GM12865 (cell line): ENCODE measurements around the gene PRKAB2.

ENCODE experiments used
- DNase-seq: peaks from one replicate; pipeline ENCODE4 v3.0.0; 2010; ENCODE audit warnings: low read depth
- H3K4me3 ChIP-seq: 2 replicates; pipeline ENCODE4 v1.5.1; 2011; ENCODE audit warnings: mild to moderate bottlenecking, low read depth, low read length, control low read depth
- TF ChIP-seq, protein P1 (sequence below): IDR thresholded peaks from 2 replicates; pipeline ENCODE4 v1.5.1; 2011; ENCODE audit warnings: low read length, control low read depth, low read depth, inconsistent platforms; ENCODE audit not compliant: insufficient read depth; ENCODE audit errors: missing control alignments

Gene PRKAB2

GRCh38 chr1:147214325-147214724 is 42.1 kb upstream of the PRKAB2 start:
- no peak for DNase-seq
- no peak overlapping the region for H3K4me3 ChIP-seq
- TF ChIP-seq, protein P1, sequence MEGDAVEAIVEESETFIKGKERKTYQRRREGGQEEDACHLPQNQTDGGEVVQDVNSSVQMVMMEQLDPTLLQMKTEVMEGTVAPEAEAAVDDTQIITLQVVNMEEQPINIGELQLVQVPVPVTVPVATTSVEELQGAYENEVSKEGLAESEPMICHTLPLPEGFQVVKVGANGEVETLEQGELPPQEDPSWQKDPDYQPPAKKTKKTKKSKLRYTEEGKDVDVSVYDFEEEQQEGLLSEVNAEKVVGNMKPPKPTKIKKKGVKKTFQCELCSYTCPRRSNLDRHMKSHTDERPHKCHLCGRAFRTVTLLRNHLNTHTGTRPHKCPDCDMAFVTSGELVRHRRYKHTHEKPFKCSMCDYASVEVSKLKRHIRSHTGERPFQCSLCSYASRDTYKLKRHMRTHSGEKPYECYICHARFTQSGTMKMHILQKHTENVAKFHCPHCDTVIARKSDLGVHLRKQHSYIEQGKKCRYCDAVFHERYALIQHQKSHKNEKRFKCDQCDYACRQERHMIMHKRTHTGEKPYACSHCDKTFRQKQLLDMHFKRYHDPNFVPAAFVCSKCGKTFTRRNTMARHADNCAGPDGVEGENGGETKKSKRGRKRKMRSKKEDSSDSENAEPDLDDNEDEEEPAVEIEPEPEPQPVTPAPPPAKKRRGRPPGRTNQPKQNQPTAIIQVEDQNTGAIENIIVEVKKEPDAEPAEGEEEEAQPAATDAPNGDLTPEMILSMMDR = no peak

DNA sequence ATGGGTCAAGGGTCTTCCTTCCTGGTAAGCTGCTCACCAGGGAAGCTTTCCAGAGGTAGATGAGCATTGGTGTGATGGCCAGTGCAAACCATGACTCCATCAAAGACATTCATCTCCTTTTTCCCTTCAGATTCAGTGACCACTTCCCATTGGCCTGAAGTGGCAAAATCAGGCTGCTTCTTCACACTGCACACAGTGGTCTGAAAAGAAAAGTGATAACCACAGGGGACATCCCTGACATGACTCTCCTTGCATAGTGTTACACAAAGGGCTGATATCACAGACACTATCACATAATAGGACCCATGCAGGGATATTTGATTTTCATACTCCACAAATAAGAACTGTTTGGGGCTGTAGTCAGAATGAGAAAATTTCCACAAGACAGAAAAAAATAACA is 41.0 kb upstream of the PRKAB2 start:
- TF ChIP-seq, protein P1 = no peak
- H3K4me3 ChIP-seq = no peak overlapping the region
- DNase-seq = no peak

DNA sequence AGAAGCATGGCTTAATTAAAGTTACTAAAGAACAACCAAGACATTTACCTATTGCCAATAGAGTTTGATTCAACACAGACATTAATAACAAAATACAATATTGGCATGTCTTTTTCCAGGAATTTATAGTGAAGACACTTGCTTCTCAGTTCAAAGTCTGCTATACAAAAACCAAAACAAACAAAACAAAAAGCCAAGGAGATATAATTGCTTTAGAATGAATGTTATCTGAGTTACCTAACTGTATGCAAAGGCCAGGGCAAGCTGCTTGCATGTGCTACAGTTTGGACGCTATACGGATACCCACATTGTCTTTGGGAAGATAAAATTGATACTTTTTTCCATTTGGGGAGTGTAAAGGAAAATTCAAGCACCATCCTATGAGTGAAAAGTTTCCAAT is 39.3 kb upstream of the PRKAB2 start:
- DNase-seq = no peak
- H3K4me3 ChIP-seq = no peak overlapping the region

DNA sequence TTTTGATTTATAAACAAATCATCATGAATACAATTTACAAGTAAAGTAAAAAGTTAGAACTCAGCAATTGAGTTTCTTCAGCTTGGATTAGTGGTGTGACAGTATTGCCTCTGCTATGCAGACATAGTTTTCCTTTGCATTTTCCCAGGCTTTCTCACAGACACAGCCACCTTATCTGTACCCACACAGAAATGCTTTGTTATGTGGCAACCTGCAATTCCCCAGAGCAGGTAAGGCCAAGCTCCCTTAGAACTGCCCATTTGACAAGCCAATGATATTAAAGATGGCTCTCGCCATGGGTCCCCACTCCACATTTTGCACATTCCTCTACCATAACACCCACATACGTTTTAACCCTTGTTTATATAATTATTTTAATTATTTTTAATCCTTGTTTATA is 38.7 kb upstream of the PRKAB2 start:
- no peak overlapping the region for H3K4me3 ChIP-seq
- TF ChIP-seq, protein P1 = no peak
- DNase-seq = no peak

More for the DNA sequence above, 39.3 kb upstream of the PRKAB2 start:
- TF ChIP-seq, protein P1 = no peak

DNA sequence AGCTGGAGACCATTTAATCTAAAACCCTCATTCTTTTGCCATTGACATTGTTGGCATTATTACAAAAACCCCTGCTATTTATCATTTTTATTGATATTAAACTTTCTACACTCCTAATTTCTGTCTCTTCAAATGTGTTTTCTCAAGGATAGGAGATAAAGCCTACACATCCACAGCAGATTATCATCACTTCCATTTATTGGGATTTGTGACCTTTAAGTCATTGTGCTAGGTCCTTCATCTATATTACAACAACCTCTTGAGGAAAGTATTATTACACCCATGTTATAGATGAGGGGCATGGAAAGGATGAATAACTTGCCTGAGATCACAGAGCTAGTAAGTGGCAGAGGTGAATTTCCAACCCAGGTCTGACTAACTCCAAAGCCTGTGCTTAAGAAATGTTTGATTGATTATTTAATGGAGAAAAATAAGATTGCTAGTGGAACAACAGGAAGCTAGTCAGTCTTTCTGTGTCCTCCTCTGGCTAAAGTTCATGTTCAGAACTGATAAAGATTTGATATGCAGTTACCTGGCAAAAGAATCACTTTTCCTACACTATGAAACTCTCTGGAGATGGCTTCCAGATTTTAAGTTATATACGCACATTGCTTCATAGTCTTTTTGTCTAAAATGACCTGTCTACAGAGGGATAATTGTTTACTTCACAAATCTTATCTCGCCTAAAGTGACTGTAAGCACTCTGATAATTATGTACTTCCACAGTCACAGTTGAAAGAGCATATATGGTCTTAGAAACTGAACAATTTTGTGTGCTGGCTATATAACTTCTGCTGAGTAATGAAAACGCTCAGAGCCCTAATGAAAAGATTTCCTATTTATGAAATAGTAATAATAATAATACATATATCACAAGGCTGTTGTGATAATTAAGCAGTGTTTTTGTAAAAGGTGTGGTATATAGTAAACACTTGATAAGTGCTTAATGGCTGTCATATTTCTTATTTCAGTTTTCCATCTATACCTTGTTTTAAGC is 37.9 kb upstream of the PRKAB2 start:
- TF ChIP-seq, protein P1 = no peak
- no peak overlapping the region for H3K4me3 ChIP-seq
- DNase-seq = no peak

DNA sequence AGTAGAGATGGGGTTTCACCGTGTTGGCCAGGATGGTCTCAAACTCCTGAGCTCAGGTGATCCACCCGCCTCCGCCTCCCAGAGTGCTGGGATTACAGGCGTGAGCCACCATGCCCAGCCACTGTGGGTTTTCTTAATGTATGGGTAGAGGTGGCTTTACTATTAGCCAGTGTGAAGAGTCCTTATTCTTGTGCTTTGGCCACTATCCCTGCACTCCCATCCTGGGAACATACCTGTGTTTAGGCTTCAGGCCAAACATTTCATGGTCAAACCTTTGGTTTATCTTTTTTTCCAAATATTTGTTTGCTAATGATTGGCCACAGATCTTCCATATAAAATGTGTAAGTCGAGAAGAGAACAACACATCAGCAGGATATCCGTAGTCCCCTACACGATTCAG is 36.3 kb upstream of the PRKAB2 start:
- TF ChIP-seq, protein P1 = no peak
- no peak overlapping the region for H3K4me3 ChIP-seq
- no peak for DNase-seq

DNA sequence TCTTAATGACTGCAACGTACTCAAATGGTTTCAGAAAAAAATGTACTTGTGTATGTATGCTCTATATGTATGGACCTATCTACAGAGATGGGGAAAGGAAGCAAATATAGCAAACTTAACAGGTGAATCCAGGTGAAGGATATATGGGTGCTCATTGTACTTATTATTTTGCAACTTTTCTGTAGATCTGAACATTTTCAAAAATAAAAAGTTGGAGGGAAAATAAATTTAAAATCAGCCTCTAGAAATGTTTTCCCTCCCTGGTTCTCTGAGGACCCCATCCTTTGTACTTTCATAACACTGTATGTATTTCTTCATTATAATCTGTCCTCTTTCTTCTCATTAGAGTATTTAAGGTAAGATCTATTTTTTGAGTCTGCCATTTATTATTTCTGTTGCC is 34.9 kb upstream of the PRKAB2 start:
- DNase-seq = no peak
- H3K4me3 ChIP-seq = no peak overlapping the region
- TF ChIP-seq, protein P1 = no peak
